ENCODE results near the gene HOXD11.

DNA sequence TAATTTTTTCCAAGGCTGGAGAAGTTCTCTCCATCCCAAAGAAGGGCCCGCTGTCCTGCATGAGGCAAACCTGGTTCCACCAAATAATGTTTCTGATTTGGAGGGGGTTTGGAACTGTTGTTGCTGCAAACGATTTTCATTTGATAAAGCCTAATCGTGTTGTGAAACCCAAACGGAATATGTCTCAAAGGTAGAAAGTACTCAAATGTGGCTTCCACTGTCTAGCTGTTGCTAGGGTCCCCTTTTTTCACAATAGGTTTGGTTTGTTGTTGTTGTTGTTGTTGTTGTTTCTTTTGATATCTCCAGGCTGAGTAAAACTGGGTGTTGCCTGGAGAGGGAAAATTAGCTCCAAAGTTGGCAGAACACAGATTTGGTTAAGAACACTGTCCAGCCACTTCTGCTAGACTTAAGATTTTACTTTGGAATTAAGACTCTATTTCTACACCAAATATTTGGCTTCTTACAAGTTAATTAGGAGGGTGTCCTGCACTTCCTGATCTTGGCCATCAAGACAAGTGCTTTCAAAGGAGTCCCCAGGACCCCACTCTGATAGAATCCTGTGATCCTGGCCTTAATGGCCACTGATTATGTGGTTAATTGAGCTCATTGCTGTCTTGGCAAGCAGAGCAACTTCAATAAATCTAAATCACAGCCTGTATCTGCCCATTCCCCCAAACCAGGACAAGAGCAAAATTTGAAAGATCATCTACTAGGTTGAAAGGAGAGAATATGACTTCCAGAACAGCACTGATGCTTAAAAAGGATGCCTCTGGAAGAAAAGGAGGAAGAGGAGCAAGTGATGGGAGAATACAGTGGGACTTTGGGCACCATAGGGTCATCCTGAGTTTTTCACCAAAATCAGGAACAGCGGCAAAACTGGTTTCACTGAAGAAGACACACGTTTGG lies 17.9 kb upstream of the HOXD11 start:
- TF ChIP-seq POLR2AphosphoS5 (IDR thresholded peaks at IDR 0.05; ENCODE audit: insufficient read depth, low read depth, low read length) (no peak), EZH2 (IDR thresholded peaks at IDR 0.05; ENCODE audit: borderline replicate concordance, low read depth, low read length, severe bottlenecking) (no peak), POLR2A (IDR thresholded peaks at IDR 0.05; ENCODE audit: low read depth, low read length) (no peak), GATA2 (IDR thresholded peaks at IDR 0.05; ENCODE audit: insufficient read depth, insufficient read length, low read depth, low read length) (no peak), JUN (IDR thresholded peaks at IDR 0.05; ENCODE audit: borderline replicate concordance, insufficient read depth, insufficient read length, low read depth) (no peak), FOS (IDR thresholded peaks at IDR 0.05; ENCODE audit: borderline replicate concordance, insufficient read depth, low read length) (no peak), MYC (IDR thresholded peaks at IDR 0.05; ENCODE audit: low read depth, low read length) (no peak)
- TF ChIP-seq, protein P1, sequence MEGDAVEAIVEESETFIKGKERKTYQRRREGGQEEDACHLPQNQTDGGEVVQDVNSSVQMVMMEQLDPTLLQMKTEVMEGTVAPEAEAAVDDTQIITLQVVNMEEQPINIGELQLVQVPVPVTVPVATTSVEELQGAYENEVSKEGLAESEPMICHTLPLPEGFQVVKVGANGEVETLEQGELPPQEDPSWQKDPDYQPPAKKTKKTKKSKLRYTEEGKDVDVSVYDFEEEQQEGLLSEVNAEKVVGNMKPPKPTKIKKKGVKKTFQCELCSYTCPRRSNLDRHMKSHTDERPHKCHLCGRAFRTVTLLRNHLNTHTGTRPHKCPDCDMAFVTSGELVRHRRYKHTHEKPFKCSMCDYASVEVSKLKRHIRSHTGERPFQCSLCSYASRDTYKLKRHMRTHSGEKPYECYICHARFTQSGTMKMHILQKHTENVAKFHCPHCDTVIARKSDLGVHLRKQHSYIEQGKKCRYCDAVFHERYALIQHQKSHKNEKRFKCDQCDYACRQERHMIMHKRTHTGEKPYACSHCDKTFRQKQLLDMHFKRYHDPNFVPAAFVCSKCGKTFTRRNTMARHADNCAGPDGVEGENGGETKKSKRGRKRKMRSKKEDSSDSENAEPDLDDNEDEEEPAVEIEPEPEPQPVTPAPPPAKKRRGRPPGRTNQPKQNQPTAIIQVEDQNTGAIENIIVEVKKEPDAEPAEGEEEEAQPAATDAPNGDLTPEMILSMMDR (IDR thresholded peaks at IDR 0.05; ENCODE audit: extremely low read depth in 1 of 2, insufficient read depth in 1 of 2, low read depth in 1 of 2, low read length in 2 of 2) = no peak
- TF ChIP-seq, protein P2, sequence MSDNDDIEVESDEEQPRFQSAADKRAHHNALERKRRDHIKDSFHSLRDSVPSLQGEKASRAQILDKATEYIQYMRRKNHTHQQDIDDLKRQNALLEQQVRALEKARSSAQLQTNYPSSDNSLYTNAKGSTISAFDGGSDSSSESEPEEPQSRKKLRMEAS (IDR thresholded peaks at IDR 0.05; ENCODE audit: insufficient read depth, insufficient read length) = no peak

Measured in endothelial cell of umbilical vein (primary cell).